HG03378 (cell line): ENCODE results near the gene SVOPL.
"Not testable (repeated sequence)": the region's sequence is repeated elsewhere in the genome, so short reads cannot be mapped to it uniquely, and the experiment has no call there.

Source experiments
- ATAC-seq: cut with Tn5 transposase; IDR thresholded peaks from one replicate; pipeline ENCODE4 v1.9.1; 2021; ENCODE audit warnings: mild to moderate bottlenecking, moderate library complexity; ENCODE audit not compliant: unreplicated experiment

SVOPL gene

GRCh38 chr7:138701537-138701923, 368 bp upstream of the SVOPL start:
- no peak for ATAC-seq

GRCh38 chr7:138699661-138700060, 1.5 kb downstream of the SVOPL start:
- ATAC-seq = no peak

- ATAC-seq = no peak
Measured at GRCh38 chr7:138698281-138698680, 2.9 kb downstream of the SVOPL start.

GRCh38 chr7:138697535-138698182, 3.5 kb downstream of the SVOPL start:
- no peak for ATAC-seq

- not testable (repeated sequence) for ATAC-seq
Measured at GRCh38 chr7:138695776-138696175, 5.4 kb downstream of the SVOPL start.

- ATAC-seq = no peak
Measured at GRCh38 chr7:138695106-138695505, 6.1 kb downstream of the SVOPL start.

- ATAC-seq = no peak
Measured at GRCh38 chr7:138691178-138691577, 10.0 kb downstream of the SVOPL start.

- ATAC-seq = no peak
Measured at GRCh38 chr7:138690495-138690894, 10.7 kb downstream of the SVOPL start.

GRCh38 chr7:138688037-138688436, 13.1 kb downstream of the SVOPL start:
- not testable (repeated sequence) for ATAC-seq

GRCh38 chr7:138684340-138684739, 16.8 kb downstream of the SVOPL start:
- no peak for ATAC-seq

- ATAC-seq = no peak
Measured at GRCh38 chr7:138679793-138680192, 21.4 kb downstream of the SVOPL start.

GRCh38 chr7:138670594-138670993, 30.6 kb downstream of the SVOPL start:
- ATAC-seq = no peak

GRCh38 chr7:138669364-138669763, 31.8 kb downstream of the SVOPL start:
- no peak for ATAC-seq

- no peak for ATAC-seq
Measured at GRCh38 chr7:138668946-138669345, 32.2 kb downstream of the SVOPL start.

- ATAC-seq = no peak
Measured at GRCh38 chr7:138668229-138668596, 32.9 kb downstream of the SVOPL start.

GRCh38 chr7:138667535-138668228, 33.5 kb downstream of the SVOPL start:
- no peak for ATAC-seq

GRCh38 chr7:138666385-138666784, 34.8 kb downstream of the SVOPL start:
- ATAC-seq = no peak

GRCh38 chr7:138665669-138666140, 35.5 kb downstream of the SVOPL start:
- no peak for ATAC-seq

GRCh38 chr7:138665249-138665648, 35.9 kb downstream of the SVOPL start:
- no peak for ATAC-seq

- ATAC-seq = no peak
Measured at GRCh38 chr7:138663725-138664710, 37.1 kb downstream of the SVOPL start.

GRCh38 chr7:138662991-138663320, 38.2 kb downstream of the SVOPL start:
- ATAC-seq = no peak
